ENCODE data around the gene MAN2A1.

The MAN2A1 gene

GRCh38 chr5:109707531-109707930, 17.8 kb downstream of the MAN2A1 start:
- in situ Hi-C loops (cut with HindIII; ENCODE audit: low sequenced_read_pairs): no loop called here
- TF ChIP-seq CTCF (IDR thresholded peaks at IDR 0.05; ENCODE audit: low read depth, low read length, missing control alignments): no peak

GRCh38 chr5:109708813-109709212, 19.1 kb downstream of the MAN2A1 start:
- in situ Hi-C loops (cut with HindIII; ENCODE audit: low sequenced_read_pairs): no loop called here
- no peak for TF ChIP-seq CTCF (IDR thresholded peaks at IDR 0.05; ENCODE audit: low read depth, low read length, missing control alignments)
- no peak overlapping the region for H3K4me3 ChIP-seq (ENCODE audit: low read depth, low read length)
- no peak for DNase-seq (ENCODE audit: low read depth)

More at GRCh38 chr5:109707531-109707930, 17.8 kb downstream of the MAN2A1 start:
- DNase-seq (ENCODE audit: low read depth): no peak
- H3K4me3 ChIP-seq (ENCODE audit: low read depth, low read length): no peak overlapping the region

- in situ Hi-C loops (cut with HindIII; ENCODE audit: low sequenced_read_pairs): no loop called here
- no peak for TF ChIP-seq CTCF (IDR thresholded peaks at IDR 0.05; ENCODE audit: low read depth, low read length, missing control alignments)
- DNase-seq (ENCODE audit: low read depth): no peak
Measured at GRCh38 chr5:109709225-109709624, 19.5 kb downstream of the MAN2A1 start.

GRCh38 chr5:109711673-109712072, 21.9 kb downstream of the MAN2A1 start:
- no peak overlapping the region for H3K4me3 ChIP-seq (ENCODE audit: low read depth, low read length)
- no peak for DNase-seq (ENCODE audit: low read depth)
- no peak for TF ChIP-seq CTCF (IDR thresholded peaks at IDR 0.05; ENCODE audit: low read depth, low read length, missing control alignments)
- in situ Hi-C loops (cut with HindIII; ENCODE audit: low sequenced_read_pairs): no loop called here

More at GRCh38 chr5:109709225-109709624, 19.5 kb downstream of the MAN2A1 start:
- H3K4me3 ChIP-seq (ENCODE audit: low read depth, low read length): no peak overlapping the region

GRCh38 chr5:109713453-109713852, 23.7 kb downstream of the MAN2A1 start:
- no peak for DNase-seq (ENCODE audit: low read depth)
- TF ChIP-seq CTCF (IDR thresholded peaks at IDR 0.05; ENCODE audit: low read depth, low read length, missing control alignments): no peak
- in situ Hi-C loops (cut with HindIII; ENCODE audit: low sequenced_read_pairs): no loop called here
- H3K4me3 ChIP-seq (ENCODE audit: low read depth, low read length): no peak overlapping the region

- TF ChIP-seq CTCF (IDR thresholded peaks at IDR 0.05; ENCODE audit: low read depth, low read length, missing control alignments): no peak
- no peak for DNase-seq (ENCODE audit: low read depth)
- in situ Hi-C loops (cut with HindIII; ENCODE audit: low sequenced_read_pairs): no loop called here
- no peak overlapping the region for H3K4me3 ChIP-seq (ENCODE audit: low read depth, low read length)
Measured at GRCh38 chr5:109714592-109714991, 24.9 kb downstream of the MAN2A1 start.

GRCh38 chr5:109718216-109718615, 28.5 kb downstream of the MAN2A1 start:
- H3K4me3 ChIP-seq (ENCODE audit: low read depth, low read length): no peak overlapping the region
- no peak for DNase-seq (ENCODE audit: low read depth)
- in situ Hi-C loops (cut with HindIII; ENCODE audit: low sequenced_read_pairs): no loop called here
- TF ChIP-seq CTCF (IDR thresholded peaks at IDR 0.05; ENCODE audit: low read depth, low read length, missing control alignments): no peak

Measured in astrocyte of the cerebellum (primary cell).